ENCODE results near the gene GAD1.
A peak's percentile ranks its signal among the peaks of the same experiment; 100 is the strongest.

Gene GAD1

GRCh38 chr2:170895023-170895757, 78.5 kb downstream of the GAD1 start:
- H3K4me2 ChIP-seq (ENCODE audit: low read length), result peak overlapping the region; percentile 43

DNA sequence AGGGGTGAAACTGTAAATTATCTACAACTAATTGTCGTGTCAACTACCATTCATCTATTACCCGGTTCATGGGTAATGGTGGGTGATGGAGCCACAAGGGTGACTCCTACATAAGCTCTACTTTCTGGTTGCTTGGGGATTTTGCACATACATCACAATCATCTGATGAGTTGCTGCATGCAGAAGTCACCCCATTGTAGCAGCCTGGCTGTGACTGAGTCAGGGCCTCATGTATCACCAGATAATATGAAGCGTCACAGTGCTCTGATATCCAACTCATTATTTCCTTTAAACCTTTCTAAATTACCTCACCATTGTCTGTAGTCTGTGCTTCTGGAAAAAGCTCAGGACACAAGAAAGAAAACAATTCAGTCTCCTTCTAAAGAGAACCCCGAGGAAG, 79.9 kb downstream of the GAD1 start:
- H3K4ac ChIP-seq (ENCODE audit: low read depth, low read length), result no peak overlapping the region
- H3K9me3 ChIP-seq (ENCODE audit: insufficient read depth, low read depth, low read length), result no peaks in the 10 kb centered on the region
- peaks cover 2% of the 10 kb centered on the region for H3K79me1 ChIP-seq (ENCODE audit: low read length)
- peaks cover 0 to 6% of the 10 kb centered on the region in 2 experiments for H3K4me1 ChIP-seq (ENCODE audit: control insufficient read depth in 1 of 2, insufficient read depth in 2 of 2, low read length in 2 of 2)
- H4K8ac ChIP-seq (ENCODE audit: low read depth, low read length), result no peak overlapping the region
- H3K4me2 ChIP-seq (ENCODE audit: low read length), result no peak overlapping the region
- H3K18ac ChIP-seq (ENCODE audit: low read length), result no peak overlapping the region
- no peak for DNase-seq
- no peaks in the 10 kb centered on the region for H3K27me3 ChIP-seq (ENCODE audit: insufficient read depth, low read length)
- no peak overlapping the region for H3K23ac ChIP-seq (ENCODE audit: low read length)
- no peak overlapping the region for H2BK12ac ChIP-seq (ENCODE audit: low read length)
- H3K79me2 ChIP-seq (ENCODE audit: control insufficient read depth, insufficient read depth, low read length, poor library complexity), result no peaks in the 10 kb centered on the region
- no peak overlapping the region for H3K14ac ChIP-seq (ENCODE audit: low read length)
- H4K91ac ChIP-seq (ENCODE audit: low read depth, low read length), result no peak overlapping the region
- H3K4me3 ChIP-seq (ENCODE audit: low read depth, low read length), result no peak overlapping the region
- H2AK5ac ChIP-seq (ENCODE audit: low read length), result no peak overlapping the region
- no peak overlapping the region for H4K12ac ChIP-seq (ENCODE audit: low read depth, low read length)
- H2AFZ ChIP-seq (ENCODE audit: insufficient read depth, low read length, poor library complexity), result no peak overlapping the region
- H3K36me3 ChIP-seq (ENCODE audit: control insufficient read depth in 1 of 2, insufficient read depth in 2 of 2, low read length in 2 of 2), result no peaks in the 10 kb centered on the region
- no peak overlapping the region for H3K27ac ChIP-seq (ENCODE audit: low read depth, low read length)
- H2BK5ac ChIP-seq (ENCODE audit: low read depth, low read length, poor library complexity), result no peak overlapping the region
- no CpG with 5 or more reads among the region's 4 CpGs for WGBS (ENCODE audit: extremely low coverage, insufficient coverage, insufficient read length)
- no peak overlapping the region for H2BK120ac ChIP-seq (ENCODE audit: insufficient read depth, low read length, poor library complexity)
- H3K9ac ChIP-seq (ENCODE audit: low read length), result no peak overlapping the region

More at GRCh38 chr2:170895023-170895757, 78.5 kb downstream of the GAD1 start:
- Histone ChIP-seq H2AK5ac (ENCODE audit: low read length) (no peak overlapping the region), H3K4me3 (ENCODE audit: low read depth, low read length) (no peak overlapping the region), H3K9me3 (ENCODE audit: insufficient read depth, low read depth, low read length) (no peaks in the 10 kb centered on the region), H2BK5ac (ENCODE audit: low read depth, low read length, poor library complexity) (peak overlapping the region; percentile 19), H3K18ac (ENCODE audit: low read length) (no peak overlapping the region), H2AFZ (ENCODE audit: insufficient read depth, low read length, poor library complexity) (no peak overlapping the region), H3K36me3 (ENCODE audit: control insufficient read depth in 1 of 2, insufficient read depth in 2 of 2, low read length in 2 of 2) (no peaks in the 10 kb centered on the region), H3K4ac (ENCODE audit: low read depth, low read length) (no peak overlapping the region), H4K91ac (ENCODE audit: low read depth, low read length) (peak overlapping the region; percentile 32), H3K79me2 (ENCODE audit: control insufficient read depth, insufficient read depth, low read length, poor library complexity) (no peaks in the 10 kb centered on the region), H3K27me3 (ENCODE audit: insufficient read depth, low read length) (no peaks in the 10 kb centered on the region), H3K23ac (ENCODE audit: low read length) (no peak overlapping the region), H3K4me1 (ENCODE audit: control insufficient read depth in 1 of 2, insufficient read depth in 2 of 2, low read length in 2 of 2) (peaks cover 0 to 6% of the 10 kb centered on the region in 2 experiments), H3K79me1 (ENCODE audit: low read length) (peaks cover 2% of the 10 kb centered on the region), H3K9ac (ENCODE audit: low read length) (no peak overlapping the region), H3K27ac (ENCODE audit: low read depth, low read length) (peak overlapping the region; percentile 33), H4K8ac (ENCODE audit: low read depth, low read length) (no peak overlapping the region), H2BK120ac (ENCODE audit: insufficient read depth, low read length, poor library complexity) (peak overlapping the region; percentile 30), H3K14ac (ENCODE audit: low read length) (no peak overlapping the region), H2BK12ac (ENCODE audit: low read length) (no peak overlapping the region), H4K12ac (ENCODE audit: low read depth, low read length) (no peak overlapping the region)
- peak; percentile 35 to 78 for DNase-seq
- no CpG with 5 or more reads among the region's 3 CpGs for WGBS (ENCODE audit: extremely low coverage, insufficient coverage, insufficient read length)

- Histone ChIP-seq H3K36me3 (ENCODE audit: control insufficient read depth in 1 of 2, insufficient read depth in 2 of 2, low read length in 2 of 2) (no peaks in the 10 kb centered on the region), H2BK5ac (ENCODE audit: low read depth, low read length, poor library complexity) (no peak overlapping the region), H3K27ac (ENCODE audit: low read depth, low read length) (no peak overlapping the region), H4K8ac (ENCODE audit: low read depth, low read length) (no peak overlapping the region), H3K79me1 (ENCODE audit: low read length) (peaks cover 2% of the 10 kb centered on the region), H3K4me3 (ENCODE audit: low read depth, low read length) (no peak overlapping the region), H4K12ac (ENCODE audit: low read depth, low read length) (no peak overlapping the region), H2AK5ac (ENCODE audit: low read length) (no peak overlapping the region), H2BK12ac (ENCODE audit: low read length) (no peak overlapping the region), H3K4me2 (ENCODE audit: low read length) (no peak overlapping the region), H3K27me3 (ENCODE audit: insufficient read depth, low read length) (no peaks in the 10 kb centered on the region), H3K4me1 (ENCODE audit: control insufficient read depth in 1 of 2, insufficient read depth in 2 of 2, low read length in 2 of 2) (peaks cover 0 to 6% of the 10 kb centered on the region in 2 experiments), H3K23ac (ENCODE audit: low read length) (no peak overlapping the region), H3K79me2 (ENCODE audit: control insufficient read depth, insufficient read depth, low read length, poor library complexity) (no peaks in the 10 kb centered on the region), H3K9ac (ENCODE audit: low read length) (no peak overlapping the region), H3K4ac (ENCODE audit: low read depth, low read length) (no peak overlapping the region), H2AFZ (ENCODE audit: insufficient read depth, low read length, poor library complexity) (no peak overlapping the region), H2BK120ac (ENCODE audit: insufficient read depth, low read length, poor library complexity) (no peak overlapping the region), H3K18ac (ENCODE audit: low read length) (no peak overlapping the region), H3K9me3 (ENCODE audit: insufficient read depth, low read depth, low read length) (no peaks in the 10 kb centered on the region), H4K91ac (ENCODE audit: low read depth, low read length) (no peak overlapping the region), H3K14ac (ENCODE audit: low read length) (no peak overlapping the region)
- WGBS (ENCODE audit: extremely low coverage, insufficient coverage, insufficient read length), result no CpG with 5 or more reads among the region's 6 CpGs
- DNase-seq, result no peak
These were observed 80.4 kb downstream of the GAD1 start for GRCh38 chr2:170897108-170897507.

- H3K4me3 ChIP-seq (ENCODE audit: low read depth, low read length), result no peak overlapping the region
- no peak overlapping the region for H3K14ac ChIP-seq (ENCODE audit: low read length)
- H4K8ac ChIP-seq (ENCODE audit: low read depth, low read length), result no peak overlapping the region
- no peak overlapping the region for H2BK12ac ChIP-seq (ENCODE audit: low read length)
- H2AFZ ChIP-seq (ENCODE audit: insufficient read depth, low read length, poor library complexity), result no peak overlapping the region
- H2BK5ac ChIP-seq (ENCODE audit: low read depth, low read length, poor library complexity), result no peak overlapping the region
- no peak overlapping the region for H3K18ac ChIP-seq (ENCODE audit: low read length)
- no CpG with 5 or more reads among the region's 5 CpGs for WGBS (ENCODE audit: extremely low coverage, insufficient coverage, insufficient read length)
- H3K4me2 ChIP-seq (ENCODE audit: low read length), result no peak overlapping the region
- H3K27me3 ChIP-seq (ENCODE audit: insufficient read depth, low read length), result no peaks in the 10 kb centered on the region
- H3K79me1 ChIP-seq (ENCODE audit: low read length), result no peaks in the 10 kb centered on the region
- H3K23ac ChIP-seq (ENCODE audit: low read length), result no peak overlapping the region
- no peak overlapping the region for H4K12ac ChIP-seq (ENCODE audit: low read depth, low read length)
- no peak for DNase-seq
- no peak overlapping the region for H2BK120ac ChIP-seq (ENCODE audit: insufficient read depth, low read length, poor library complexity)
- no peaks in the 10 kb centered on the region for H3K79me2 ChIP-seq (ENCODE audit: control insufficient read depth, insufficient read depth, low read length, poor library complexity)
- H3K4me1 ChIP-seq (ENCODE audit: control insufficient read depth in 1 of 2, insufficient read depth in 2 of 2, low read length in 2 of 2), result no peaks in the 10 kb centered on the region
- H2AK5ac ChIP-seq (ENCODE audit: low read length), result no peak overlapping the region
- no peak overlapping the region for H3K9ac ChIP-seq (ENCODE audit: low read length)
- no peaks in the 10 kb centered on the region for H3K9me3 ChIP-seq (ENCODE audit: insufficient read depth, low read depth, low read length)
- H3K27ac ChIP-seq (ENCODE audit: low read depth, low read length), result no peak overlapping the region
- no peaks in the 10 kb centered on the region for H3K36me3 ChIP-seq (ENCODE audit: control insufficient read depth in 1 of 2, insufficient read depth in 2 of 2, low read length in 2 of 2)
- no peak overlapping the region for H3K4ac ChIP-seq (ENCODE audit: low read depth, low read length)
- H4K91ac ChIP-seq (ENCODE audit: low read depth, low read length), result no peak overlapping the region
These were observed 89.2 kb downstream of the GAD1 start for GRCh38 chr2:170905864-170906263.

Data from trophoblast cell (in vitro differentiated cells and primary cell).